Epidermal melanocyte (primary cell): ENCODE results near the gene RAMAC.
A peak's percentile ranks its signal among the peaks of the same experiment; 100 is the strongest.
"Not testable (repeated sequence)": the region's sequence is repeated elsewhere in the genome, so short reads cannot be mapped to it uniquely, and the experiment has no call there.

Source experiments
- DNase-seq: peaks from one replicate; pipeline ENCODE4 v3.0.0; 2011; ENCODE audit warnings: low spot score; ENCODE audit not compliant: insufficient read length

Gene RAMAC

DNA sequence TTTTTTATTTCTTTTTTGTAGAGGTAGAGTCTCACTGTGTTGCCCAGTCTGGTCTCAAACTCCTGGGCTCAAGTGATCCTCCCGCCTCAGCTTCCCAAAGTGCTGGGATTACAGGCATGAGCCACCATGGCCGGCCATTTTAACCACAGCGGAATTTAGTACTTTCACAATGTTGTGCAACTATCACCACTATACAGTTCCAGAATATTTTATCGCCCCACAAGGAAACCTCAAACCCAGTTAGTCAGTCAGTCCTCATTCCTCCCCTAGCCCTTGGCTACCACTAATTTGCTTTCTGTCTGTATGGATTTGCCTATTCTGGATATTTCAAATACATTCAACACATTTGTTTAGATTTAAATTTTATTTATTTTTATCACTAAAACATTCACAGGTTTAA lies 17.9 kb upstream of the RAMAC start:
- DNase-seq = no peak

DNA sequence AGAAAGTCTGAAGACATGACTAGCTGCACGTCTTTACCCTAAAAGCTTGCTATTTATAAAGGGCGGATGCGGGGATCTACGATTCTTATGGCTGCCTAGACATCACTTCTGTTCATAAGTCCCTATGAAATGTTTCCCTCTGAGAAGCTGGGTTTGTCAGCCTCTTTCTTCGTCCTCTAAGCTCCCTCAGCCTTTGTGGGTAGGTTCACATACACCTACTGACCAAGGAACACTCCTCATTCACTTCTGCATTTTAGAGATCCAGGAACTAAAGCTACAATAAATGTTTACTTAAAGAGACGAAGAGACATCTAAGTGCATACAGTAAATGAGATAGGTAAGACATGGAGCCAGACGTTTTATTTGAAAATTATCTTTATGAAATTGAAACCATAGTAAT lies 16.7 kb upstream of the RAMAC start:
- no peak for DNase-seq

DNA sequence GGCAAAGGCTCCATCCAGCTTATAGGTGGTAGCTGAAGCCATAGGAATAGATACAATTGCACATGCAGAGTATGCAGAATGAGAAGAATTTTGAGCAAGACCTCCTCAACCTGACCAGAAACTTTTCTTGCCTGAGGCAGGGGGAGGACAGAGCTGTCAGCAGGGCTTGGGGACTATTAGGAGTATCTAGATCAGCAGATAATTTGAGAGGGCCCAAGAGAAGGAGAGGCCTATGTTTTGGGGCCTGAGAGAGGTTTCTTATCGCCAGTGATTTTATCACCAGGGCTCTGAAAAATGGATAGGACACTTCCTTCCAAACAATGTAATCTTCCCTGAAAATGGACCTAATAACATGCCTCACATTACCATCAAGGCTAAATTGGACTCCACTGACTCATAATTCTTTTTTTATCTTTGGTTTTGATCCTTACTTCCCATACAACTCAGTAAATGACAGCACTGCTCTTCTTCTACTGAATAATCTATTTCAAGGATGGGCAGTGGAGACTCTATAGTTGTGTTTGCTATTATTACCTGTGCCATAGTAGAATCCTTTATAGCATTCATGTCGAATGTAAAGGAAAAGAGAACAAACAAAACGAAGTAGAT lies 15.8 kb upstream of the RAMAC start:
- DNase-seq = no peak

DNA sequence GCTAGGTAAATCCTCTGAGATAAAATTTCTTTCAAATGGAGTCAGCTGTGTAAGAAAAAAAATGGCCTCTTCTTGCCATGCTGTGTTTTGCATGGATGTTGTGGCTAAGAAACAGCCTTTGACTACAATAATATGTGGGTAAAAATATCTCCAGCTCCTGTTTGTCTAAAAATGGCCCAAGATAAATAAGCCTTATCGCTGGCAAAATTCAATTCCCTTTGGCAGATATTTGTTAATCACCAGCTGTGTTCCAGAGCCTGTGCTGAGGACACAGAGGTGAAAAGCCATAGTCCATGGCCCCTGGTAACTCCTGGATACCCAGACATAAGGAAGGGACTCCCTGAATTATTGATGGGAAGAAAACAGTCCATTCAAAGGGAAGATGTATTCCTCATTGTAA lies 15.3 kb upstream of the RAMAC start:
- no peak for DNase-seq

DNA sequence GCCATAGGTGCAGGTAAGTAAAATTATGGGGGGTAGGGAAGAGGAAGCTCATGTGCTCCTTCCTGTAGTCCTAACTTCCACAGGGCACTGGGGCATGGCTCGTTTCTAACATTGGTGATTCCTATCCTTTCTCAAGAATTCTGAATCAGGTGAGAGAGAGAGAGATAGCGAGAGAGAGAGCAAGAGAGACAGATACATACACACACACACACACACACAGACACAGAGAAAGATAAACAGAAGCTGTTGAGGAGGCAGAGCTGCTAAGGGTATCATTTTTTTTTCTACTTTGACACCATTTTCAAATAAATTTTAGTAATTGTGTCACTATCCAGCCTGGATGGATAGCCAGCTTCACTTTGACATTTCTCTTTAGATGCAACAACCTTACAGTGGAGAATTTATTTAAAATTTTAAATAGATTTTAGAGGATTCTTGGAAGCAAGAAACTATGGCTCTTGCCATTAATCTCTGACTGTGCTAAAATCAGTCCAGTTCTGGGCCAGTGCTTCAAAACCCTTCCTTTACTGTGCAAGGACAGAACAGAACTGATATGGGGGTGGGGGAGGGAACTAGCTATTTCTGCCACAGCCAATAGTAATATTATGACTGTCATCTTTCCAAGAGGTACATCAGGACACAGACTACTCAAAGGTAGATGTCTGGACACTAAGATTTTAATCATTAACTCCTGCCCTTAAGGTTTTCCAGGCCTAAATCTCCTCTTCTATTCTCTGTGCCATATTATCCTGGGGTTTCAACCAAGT lies 14.6 kb upstream of the RAMAC start:
- DNase-seq = no peak

DNA sequence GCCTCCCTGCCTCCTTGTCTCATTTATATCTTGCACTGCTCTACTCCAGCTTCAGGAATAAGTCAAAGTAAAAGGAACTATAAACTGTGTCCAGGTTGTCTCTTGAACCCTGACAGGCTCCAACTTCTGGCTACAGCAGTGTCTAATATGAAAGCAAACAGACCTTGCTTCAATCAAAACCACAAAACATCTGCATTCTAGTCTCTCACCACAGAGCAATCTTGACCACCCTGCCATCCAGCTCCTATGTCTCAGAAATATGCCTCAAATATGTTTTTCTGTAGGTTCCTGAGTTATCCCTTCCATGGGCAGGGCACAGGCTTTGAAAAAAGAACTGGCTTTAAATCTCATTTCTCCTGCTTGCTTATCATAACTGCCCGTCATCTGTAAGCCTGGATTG lies 13.0 kb upstream of the RAMAC start:
- no peak for DNase-seq

DNA sequence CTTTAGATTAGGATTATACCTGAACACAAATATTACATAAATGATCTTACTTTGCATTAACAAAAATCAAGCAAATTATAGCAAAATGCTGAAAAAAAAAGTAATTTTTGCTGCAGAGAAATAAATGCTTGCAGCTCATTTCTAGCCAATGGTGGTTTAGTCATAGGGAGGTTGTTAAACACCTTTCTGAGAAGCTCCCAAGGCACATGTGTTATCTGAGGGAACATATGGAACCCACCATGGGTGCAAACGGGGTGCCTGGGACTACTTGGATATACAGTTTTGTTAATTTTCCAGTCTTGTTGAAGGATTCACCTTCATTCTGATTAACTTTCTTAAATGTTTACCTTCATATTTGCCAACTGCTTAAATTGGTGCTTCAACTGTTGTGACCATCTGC lies 8.9 kb upstream of the RAMAC start:
- DNase-seq = no peak

DNA sequence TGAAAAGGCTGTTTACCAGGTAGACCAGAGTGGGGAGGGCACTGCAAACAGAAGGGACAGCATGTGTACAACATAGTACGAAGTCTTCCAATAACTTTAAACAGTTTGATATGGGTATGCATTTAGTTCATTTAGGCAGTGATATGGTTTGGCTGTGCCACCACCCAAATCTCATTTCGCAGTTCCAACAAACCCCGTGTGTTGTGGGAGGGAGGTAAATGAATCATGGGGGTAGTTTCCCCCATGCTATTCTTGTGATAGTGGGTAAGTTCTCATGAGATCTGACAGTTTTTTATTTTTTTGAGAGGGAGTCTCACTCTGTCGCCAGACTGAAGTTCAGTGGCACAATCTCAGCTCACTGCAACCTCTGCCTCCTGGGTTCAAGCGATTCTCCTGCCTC lies 7.6 kb upstream of the RAMAC start:
- DNase-seq = no peak

DNA sequence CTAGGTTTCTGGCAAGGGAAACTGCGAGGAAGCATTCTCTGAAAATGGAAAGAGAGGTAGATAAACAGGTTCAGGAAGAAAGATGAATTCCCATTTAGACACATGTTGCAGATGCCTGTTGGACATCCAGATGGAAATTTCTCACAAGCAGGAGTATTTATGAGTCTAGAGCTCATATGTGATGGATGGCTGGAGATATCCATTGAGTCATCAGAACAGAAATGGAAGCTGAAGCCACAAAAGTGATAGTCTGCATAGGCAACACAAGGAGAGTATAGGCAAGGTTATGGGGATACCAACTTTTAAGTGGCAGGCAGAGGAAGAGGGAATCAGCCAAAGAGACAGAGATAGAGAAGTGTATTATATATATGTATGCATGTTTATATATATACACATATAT lies 6.3 kb upstream of the RAMAC start:
- DNase-seq = no peak

DNA sequence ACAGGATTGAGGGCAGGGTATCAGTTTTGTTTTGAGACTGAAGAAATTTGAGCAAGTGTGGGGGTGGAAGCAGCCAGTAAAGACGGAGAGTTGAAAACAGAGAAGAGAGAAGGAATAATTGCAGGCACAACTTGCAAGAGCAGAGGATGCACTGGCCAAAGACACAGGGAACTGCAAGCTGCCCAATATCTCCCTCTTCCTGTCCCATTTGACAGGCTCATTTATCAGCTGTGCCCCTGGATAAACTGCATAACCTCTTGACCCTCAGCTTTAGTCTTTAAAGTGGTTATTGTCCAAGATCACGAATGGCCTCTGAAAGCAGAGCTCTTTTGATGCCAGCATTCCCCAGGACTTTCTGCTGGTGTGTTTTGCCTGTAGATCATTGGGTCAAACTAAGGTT lies 5.0 kb upstream of the RAMAC start:
- DNase-seq = no peak

DNA sequence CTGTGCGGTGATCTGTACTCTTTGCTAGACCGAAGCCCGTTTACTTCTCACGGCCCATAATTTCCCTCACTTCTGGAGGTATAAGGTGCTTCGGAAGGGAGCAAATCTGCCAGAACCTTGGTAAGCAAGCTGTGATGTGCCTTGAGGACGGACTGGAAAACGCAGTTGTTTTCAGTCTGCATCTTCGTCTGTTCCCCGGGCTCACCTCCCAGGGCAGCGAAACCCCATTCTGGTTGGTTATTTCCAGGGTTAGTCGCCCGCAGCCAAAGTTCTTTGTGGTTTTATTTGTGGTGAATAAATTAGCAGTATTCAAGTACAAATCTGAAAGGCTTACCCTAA lies 401 bp downstream of the RAMAC start:
- no peak for DNase-seq

DNA sequence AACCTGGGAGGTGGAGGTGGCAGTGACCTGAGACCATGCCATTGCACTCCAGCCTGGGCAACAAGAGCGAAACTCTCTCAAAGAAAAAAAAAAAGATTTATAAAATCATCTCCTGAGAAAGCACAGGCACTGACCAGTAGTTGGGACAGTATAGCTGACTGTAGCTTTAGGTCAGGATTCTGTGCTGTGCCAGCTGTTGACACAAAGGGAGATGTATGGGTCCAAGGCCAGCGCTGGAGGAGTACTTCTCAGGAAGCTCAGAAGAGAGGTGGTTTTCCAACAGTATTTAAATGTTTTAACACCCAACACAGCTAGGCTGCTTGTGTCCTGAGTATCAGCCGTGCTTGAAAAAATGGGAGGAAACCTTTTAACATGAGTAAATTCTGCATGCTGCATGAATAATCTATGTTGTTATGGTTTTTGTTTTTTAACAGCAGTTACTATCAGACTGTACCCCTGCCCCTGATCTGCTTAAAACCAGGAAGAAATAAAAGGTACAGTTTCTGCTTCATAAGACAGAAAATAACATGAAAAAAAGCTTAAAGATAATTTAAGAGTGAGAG lies 6.5 kb downstream of the RAMAC start:
- no peak for DNase-seq

DNA sequence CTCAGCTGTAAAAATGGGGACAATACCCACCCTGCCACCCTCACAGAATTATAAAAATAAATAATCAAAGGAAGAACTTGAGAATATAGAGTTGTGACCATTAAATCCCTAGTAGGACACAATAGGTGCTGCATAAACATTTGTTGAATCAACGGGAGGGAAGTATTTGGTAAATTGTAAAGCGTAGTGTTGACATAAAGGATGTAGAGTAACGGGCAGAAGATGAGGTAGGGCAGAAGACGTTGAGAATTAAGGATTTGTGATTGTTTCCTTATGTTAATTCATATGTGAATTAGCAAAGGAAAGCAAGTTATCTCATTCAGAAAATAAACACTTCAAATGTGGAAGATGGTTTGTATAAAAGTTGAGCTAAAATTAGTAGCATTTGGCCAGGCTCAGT lies 7.1 kb downstream of the RAMAC start:
- DNase-seq = no peak

DNA sequence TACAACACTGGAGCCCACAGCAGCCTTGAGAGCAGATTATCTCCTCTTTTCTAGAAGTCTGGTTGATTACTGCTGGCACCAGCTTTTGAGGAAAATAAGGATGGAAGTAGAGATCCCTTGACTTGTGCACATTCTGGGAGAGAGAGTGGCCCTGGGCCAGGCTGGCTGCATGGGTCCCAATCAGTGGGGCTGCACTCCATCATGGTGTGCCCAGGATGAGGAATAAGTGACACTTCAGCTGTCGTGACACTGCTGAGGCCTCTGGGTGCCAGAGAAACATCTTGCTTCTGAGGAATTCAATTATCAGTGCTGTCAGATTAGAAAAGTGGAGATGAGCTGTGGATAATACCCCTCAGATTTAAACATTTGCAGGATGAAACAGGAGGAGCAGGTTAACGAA lies 9.1 kb downstream of the RAMAC start:
- DNase-seq = no peak

DNA sequence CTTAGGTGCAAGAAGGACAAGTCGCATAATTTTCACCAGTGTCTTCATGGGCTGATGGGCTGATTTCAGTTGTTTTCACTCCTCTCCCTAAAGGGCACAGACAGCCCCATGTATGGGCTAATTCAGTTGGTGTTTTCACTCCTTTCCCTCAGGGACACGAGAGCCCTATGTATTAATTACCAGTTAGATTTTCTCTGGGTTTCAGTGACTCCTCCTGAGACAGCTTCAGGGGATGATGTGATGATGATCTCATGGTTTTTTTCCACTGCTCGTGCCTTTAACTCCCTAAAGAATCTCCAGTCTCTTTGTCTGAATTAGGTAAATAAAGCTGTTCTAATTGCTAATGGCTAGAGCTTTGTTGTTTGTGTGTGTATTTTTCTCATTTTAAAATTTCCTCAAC lies 9.9 kb downstream of the RAMAC start:
- DNase-seq = peak; percentile 60

DNA sequence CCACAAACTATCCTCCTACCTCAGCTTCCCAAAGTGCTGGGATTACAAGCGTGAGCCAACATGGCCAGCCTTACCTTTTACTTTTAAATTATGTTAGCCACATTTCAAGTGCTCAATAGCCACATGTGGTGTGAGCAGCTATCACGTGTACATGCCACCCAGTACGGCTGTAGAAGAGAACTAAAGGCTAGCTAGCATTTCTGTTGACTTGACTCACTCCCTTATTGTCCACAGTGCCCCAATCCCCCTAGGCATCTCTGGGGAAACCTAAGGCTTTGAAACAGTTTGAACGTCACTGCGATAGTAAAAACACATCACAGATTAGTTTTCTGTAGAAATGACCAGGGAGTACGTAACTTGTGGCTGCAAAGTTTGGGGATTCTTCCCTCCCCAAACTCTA lies 13.4 kb downstream of the RAMAC start:
- DNase-seq = no peak

DNA sequence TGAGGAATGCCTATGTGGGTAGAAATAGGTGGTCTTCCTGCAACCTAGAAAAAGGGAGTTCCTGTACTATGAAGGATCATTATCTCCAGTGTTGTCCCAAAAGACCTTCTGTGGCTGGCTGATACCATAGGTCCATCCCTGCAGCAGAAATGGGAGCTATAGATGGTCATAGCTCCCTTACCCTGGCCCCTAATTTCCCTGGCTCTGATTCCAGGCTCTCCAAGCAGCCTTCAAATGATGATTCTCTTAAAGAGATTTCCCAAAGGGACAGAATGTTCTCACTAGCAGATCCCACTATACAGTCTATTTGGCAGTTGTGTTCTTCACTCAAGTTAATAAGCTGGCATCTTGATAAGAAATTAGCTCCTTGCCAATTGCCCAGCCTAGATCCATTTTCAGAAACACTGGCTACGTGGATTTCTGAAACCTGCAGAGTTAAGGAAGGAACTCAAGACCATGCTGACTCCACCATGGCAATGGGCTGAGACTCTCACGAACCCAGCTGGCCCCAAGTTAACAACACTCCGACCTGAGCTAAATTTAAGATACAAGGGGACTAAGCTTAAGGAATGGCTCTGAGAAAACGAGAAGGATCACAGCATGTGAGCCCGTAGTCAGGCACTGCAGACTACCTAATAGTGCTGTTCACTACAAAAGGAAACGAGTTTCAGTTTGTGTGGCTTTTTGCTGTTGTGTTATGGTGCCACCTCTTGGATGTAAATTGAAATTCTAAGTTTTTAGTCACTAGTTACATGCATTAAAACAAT lies 14.1 kb downstream of the RAMAC start:
- DNase-seq = peak; percentile 74

DNA sequence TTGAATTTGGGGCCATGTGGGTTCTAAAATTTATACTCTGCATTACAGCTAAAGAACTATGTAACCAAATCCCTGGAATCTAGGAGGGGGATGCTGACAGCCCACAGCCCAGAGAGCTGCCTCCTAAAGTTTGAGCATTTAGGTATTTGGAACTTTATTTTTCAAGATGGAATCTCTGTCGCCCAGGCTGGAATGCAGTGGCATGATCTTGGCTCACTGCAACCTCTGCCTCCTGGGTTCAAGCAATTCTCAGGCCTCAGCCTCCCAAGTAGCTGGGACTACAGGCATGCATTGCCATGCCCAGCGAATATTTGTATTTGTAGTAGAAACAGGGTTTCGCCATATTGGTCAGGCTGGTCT lies 14.6 kb downstream of the RAMAC start:
- DNase-seq = not testable (repeated sequence)

DNA sequence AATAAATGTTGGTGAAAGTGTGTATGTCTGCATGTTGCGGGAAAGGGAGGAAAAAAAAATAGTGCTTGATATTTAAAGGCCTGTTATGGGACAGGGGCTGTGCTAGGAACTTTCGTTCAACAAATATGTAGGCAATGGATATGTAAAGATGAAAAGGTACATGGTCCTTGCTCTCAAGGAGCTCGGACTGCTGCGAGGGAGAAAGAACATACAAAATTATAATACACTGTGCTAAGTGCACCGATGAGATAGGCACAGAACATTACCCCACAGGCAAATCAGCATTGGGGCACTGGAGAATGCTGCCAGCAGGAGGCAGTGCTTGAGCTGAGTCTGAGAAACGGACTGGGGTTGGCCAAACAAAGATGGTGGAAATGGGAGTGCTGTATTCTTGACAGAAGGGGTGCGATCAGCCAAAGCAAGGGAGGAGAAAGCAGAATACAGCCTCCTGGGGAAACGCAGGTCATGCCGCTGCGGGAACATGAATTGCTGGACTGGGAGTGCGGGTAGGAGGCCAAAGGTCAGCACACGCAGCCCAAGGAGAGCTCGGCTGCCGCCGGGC lies 24.8 kb downstream of the RAMAC start:
- DNase-seq = peak; percentile 85

DNA sequence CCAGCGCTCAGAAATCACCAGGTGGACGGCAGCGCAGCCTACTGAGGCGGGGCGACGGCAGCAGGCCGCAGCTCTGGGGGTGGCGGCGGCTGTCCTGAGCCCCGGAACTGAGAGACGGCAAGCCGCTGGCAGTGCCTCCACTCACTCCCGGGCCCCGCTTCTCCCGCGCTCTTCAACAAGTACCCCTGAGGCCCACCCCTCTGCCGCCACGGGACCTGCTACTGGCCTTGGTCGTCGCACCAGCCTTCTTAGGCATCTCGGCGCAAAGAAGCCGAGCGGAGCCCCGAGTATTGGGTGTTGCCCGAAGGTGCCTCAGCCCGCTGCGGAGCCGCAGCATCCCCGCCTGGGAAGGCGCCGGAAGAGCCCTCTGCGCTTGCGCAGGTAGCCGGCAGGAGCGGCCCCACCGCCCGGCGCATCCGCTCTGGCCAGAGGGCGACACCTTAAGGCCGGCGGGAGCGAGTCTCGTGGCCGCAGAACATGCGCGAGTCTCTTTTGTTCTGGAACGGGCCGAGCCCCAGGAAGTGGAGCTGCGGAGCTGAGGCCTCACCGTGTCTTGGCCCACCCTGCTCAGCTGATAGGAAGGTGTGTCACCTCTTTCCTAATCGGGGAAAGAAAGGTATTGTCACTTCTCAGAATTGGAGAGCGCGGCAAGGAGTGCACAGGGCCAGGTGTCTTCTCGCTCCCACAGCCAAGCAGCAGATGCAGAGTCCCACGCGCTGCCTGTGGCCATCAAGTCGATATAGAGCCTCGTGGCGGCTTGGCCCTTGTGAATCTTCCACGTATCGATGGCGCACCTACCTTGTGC lies 25.5 kb downstream of the RAMAC start, which contains the start of gene C15orf40:
TSS of gene C15orf40 (minus strand) at position 369 of the 805 bp plus-strand sequence. CDS start at position 337, 32 bp downstream.
- DNase-seq = peak; percentile 85

DNA sequence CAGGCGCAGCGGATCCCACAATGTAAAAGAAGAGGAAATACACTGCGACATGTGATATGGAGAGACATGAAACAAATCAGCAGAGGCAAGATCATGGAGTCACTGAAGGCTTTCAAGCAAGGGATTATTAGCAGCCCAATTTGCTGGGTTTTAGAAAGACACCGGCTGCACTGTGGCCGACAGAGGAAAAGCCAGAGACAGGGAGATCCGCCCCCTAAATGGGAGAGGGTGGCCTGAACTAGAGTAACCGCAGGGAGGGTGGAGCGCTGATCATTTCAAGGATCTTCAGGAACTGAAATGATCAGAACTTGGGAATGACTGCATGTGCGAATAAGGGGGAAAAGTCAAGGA lies 26.0 kb downstream of the RAMAC start:
- no peak for DNase-seq
